Measurements from ENCODE around the gene MIPEP. TPM values are rescaled to one million over a fixed set of nuclear protein-coding genes. Genes with fewer than 3 reads are reported as not detected.

The MIPEP gene
- total RNA-seq (13.2 TPM), polyA plus RNA-seq (22.7 TPM)
- long read RNA-seq, donor 1: 0 reads
- long read RNA-seq, donor 2: 0 reads
- long read RNA-seq, donor 3, transcript MIPEP-203 (2 exons, 543 nt): major isoform, 6 of 13 reads
- long read RNA-seq, donor 3, partial matches to known transcripts: 6 of 13 reads
- long read RNA-seq, donor 3, other reads (novel, unspliced or antisense): 0 of 13 reads
- long read RNA-seq, donor 4, partial matches to known transcripts: 0 of 3 reads
- long read RNA-seq, donor 4, other reads (novel, unspliced or antisense): 0 of 3 reads
- long read RNA-seq, donor 5, transcript MIPEP-203 (2 exons, 543 nt): minor isoform, 6 of 19 reads
- long read RNA-seq, donor 5, transcript MIPEP-201 (19 exons, 2,400 nt): major isoform, 7 of 19 reads
- long read RNA-seq, donor 5, partial matches to known transcripts: 6 of 19 reads
- long read RNA-seq, donor 5, other reads (novel, unspliced or antisense): 0 of 19 reads
- long read RNA-seq, donor 6, partial matches to known transcripts: 8 of 11 reads
- long read RNA-seq, donor 6, other reads (novel, unspliced or antisense): 0 of 11 reads
- long read RNA-seq, donor 7, partial matches to known transcripts: 0 of 3 reads
- long read RNA-seq, donor 7, other reads (novel, unspliced or antisense): 0 of 3 reads
- long read RNA-seq, donor 8, partial matches to known transcripts: 0 of 1 reads
- long read RNA-seq, donor 8, other reads (novel, unspliced or antisense): 0 of 1 reads
- long read RNA-seq, donor 9, partial matches to known transcripts: 0 of 4 reads
- long read RNA-seq, donor 9, other reads (novel, unspliced or antisense): 0 of 4 reads
- long read RNA-seq, donor 10, partial matches to known transcripts: 0 of 1 reads
- long read RNA-seq, donor 10, other reads (novel, unspliced or antisense): 0 of 1 reads

DNA sequence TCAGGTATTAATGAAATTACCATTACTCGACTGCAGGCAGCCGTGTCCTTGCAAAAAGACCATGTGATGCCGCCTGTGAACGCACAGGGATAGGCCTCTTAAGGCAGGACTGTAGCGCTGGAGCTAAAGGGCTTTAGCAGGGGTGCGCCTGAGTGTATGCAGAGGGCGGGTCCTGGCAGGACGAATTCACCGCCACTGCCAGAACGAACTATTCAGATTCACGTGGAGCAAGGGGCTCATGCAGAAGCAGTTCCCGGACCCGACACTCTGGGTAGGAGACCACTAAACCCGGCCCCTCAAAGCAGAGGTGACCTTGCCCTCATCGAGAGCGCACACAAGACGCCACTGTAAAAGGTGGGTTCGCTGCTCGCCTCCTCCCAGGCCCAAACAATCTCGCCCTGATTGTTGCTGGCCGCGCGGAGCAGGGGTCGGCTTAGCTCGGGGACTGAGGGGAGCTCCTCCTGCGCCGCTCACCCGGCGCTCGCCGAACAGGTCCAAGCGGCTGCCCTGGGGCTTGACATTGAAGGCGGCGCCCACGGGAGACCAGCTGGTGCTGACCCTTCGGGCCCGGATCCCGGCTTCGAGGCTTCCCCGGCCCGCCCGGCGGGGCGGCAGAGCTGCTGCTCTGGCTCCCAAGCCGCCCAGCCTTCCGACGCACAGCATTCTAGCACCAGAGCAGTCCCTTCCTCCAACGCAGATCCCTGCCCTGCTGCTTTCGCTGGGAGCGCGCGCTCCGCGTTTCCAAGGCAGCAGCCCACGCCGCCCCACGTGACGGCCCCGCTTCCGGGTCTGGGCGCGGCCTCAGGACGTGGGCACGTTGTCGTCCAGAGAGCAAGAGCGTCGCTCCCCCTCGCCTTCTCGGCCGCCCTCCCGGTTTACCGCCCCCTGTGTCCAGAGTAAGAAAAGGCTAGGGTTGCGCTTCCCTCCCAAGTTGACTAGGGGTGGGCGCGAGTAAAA is at the start of gene MIPEP:
Gene MIPEP (minus strand): TSS at position 743 of the 957 bp plus-strand sequence. CDS start 80 bp downstream, at position 663.
- peak; percentile 65 to 95 (median 87) for DNase-seq (ENCODE audit: low read depth in 6 of 9, low spot score in 9 of 9)
- Histone ChIP-seq H3K27me3 (ENCODE audit: control insufficient read depth in 2 of 2, insufficient read depth in 1 of 2, low read length in 1 of 2) (no peaks in the 10 kb centered on the region), H3K9me3 (ENCODE audit: control insufficient read depth in 2 of 2, insufficient read depth in 1 of 2, low read length in 1 of 2) (no peaks in the 10 kb centered on the region), H3K4me1 (ENCODE audit: control insufficient read depth in 2 of 2, insufficient read depth in 2 of 2, low read length in 2 of 2) (peaks cover 0 to 4% of the 10 kb centered on the region in 2 donors), H3K36me3 (ENCODE audit: control insufficient read depth in 2 of 2, insufficient read depth in 2 of 2, low read length in 1 of 2) (peaks cover 3 to 5% of the 10 kb centered on the region in 2 donors), H3K4me3 (ENCODE audit: low read length in 2 of 2) (peak within 1 kb of the TSS; percentile 80 to 88), H3K27ac (ENCODE audit: low read depth in 1 of 2, low read length in 1 of 2) (peak within 1 kb of the TSS; percentile 62 to 77)
- under 1% methylated on average over 75 of the region's 75 CpGs for WGBS

- H3K27ac ChIP-seq (ENCODE audit: low read depth in 1 of 2, low read length in 1 of 2): no peak overlapping the region
- no peak for DNase-seq (ENCODE audit: low read depth in 6 of 9, low spot score in 9 of 9)
- H3K36me3 ChIP-seq (ENCODE audit: control insufficient read depth in 2 of 2, insufficient read depth in 2 of 2, low read length in 1 of 2): no peaks in the 10 kb centered on the region
- H3K4me1 ChIP-seq (ENCODE audit: control insufficient read depth in 2 of 2, insufficient read depth in 2 of 2, low read length in 2 of 2): no peaks in the 10 kb centered on the region
- no peaks in the 10 kb centered on the region for H3K27me3 ChIP-seq (ENCODE audit: control insufficient read depth in 2 of 2, insufficient read depth in 1 of 2, low read length in 1 of 2)
- 94% methylated on average over 2 of the region's 2 CpGs for WGBS
- no peak overlapping the region for H3K4me3 ChIP-seq (ENCODE audit: low read length in 2 of 2)
- H3K9me3 ChIP-seq (ENCODE audit: control insufficient read depth in 2 of 2, insufficient read depth in 1 of 2, low read length in 1 of 2): no peaks in the 10 kb centered on the region
These were observed 45.3 kb upstream of the MIPEP start for GRCh38 chr13:23934520-23934919.

- H3K27ac ChIP-seq (ENCODE audit: low read depth in 1 of 2, low read length in 1 of 2): no peak overlapping the region
- DNase-seq (ENCODE audit: low read depth in 6 of 9, low spot score in 9 of 9): no peak
- WGBS: 93% methylated on average over 2 of the region's 2 CpGs
- H3K27me3 ChIP-seq (ENCODE audit: control insufficient read depth in 2 of 2, insufficient read depth in 1 of 2, low read length in 1 of 2): no peaks in the 10 kb centered on the region
- H3K9me3 ChIP-seq (ENCODE audit: control insufficient read depth in 2 of 2, insufficient read depth in 1 of 2, low read length in 1 of 2): no peaks in the 10 kb centered on the region
- H3K36me3 ChIP-seq (ENCODE audit: control insufficient read depth in 2 of 2, insufficient read depth in 2 of 2, low read length in 1 of 2): no peaks in the 10 kb centered on the region
- H3K4me1 ChIP-seq (ENCODE audit: control insufficient read depth in 2 of 2, insufficient read depth in 2 of 2, low read length in 2 of 2): no peaks in the 10 kb centered on the region
- H3K4me3 ChIP-seq (ENCODE audit: low read length in 2 of 2): no peak overlapping the region
These were observed 39.8 kb upstream of the MIPEP start for GRCh38 chr13:23928985-23929384.

DNA sequence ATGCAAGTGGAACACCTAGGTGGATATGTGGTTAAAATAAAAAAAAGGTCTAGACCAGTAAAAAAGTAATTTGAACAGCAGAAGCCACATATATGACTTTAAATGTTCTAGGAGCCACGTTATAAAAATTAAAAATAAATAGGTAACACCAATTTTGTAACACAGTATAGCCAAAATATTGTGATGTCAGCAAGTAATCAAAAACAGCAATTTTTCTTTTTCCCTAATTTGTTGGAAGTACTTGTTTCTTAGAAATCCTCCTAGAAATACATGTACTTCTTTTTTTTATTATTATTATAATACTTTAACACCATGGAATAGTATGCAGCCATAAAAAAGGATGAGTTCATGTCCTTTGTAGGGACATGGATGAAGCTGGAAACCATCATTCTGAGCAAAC is 33.8 kb upstream of the MIPEP start:
- DNase-seq (ENCODE audit: low read depth in 6 of 9, low spot score in 9 of 9): no peak
- Histone ChIP-seq H3K27ac (ENCODE audit: low read depth in 1 of 2, low read length in 1 of 2) (no peak overlapping the region), H3K9me3 (ENCODE audit: control insufficient read depth in 2 of 2, insufficient read depth in 1 of 2, low read length in 1 of 2) (no peaks in the 10 kb centered on the region), H3K4me1 (ENCODE audit: control insufficient read depth in 2 of 2, insufficient read depth in 2 of 2, low read length in 2 of 2) (no peaks in the 10 kb centered on the region), H3K4me3 (ENCODE audit: low read length in 2 of 2) (no peak overlapping the region), H3K27me3 (ENCODE audit: control insufficient read depth in 2 of 2, insufficient read depth in 1 of 2, low read length in 1 of 2) (no peaks in the 10 kb centered on the region), H3K36me3 (ENCODE audit: control insufficient read depth in 2 of 2, insufficient read depth in 2 of 2, low read length in 1 of 2) (no peaks in the 10 kb centered on the region)
- WGBS: 70% methylated on average over 1 of the region's 1 CpG

GRCh38 chr13:23922005-23922932 is 33.1 kb upstream of the MIPEP start:
- 81% methylated on average over 5 of the region's 5 CpGs for WGBS
- H3K4me1 ChIP-seq (ENCODE audit: control insufficient read depth in 2 of 2, insufficient read depth in 2 of 2, low read length in 2 of 2): no peaks in the 10 kb centered on the region
- no peak overlapping the region for H3K4me3 ChIP-seq (ENCODE audit: low read length in 2 of 2)
- H3K27ac ChIP-seq (ENCODE audit: low read depth in 1 of 2, low read length in 1 of 2): no peak overlapping the region
- no peak for DNase-seq (ENCODE audit: low read depth in 6 of 9, low spot score in 9 of 9)
- H3K9me3 ChIP-seq (ENCODE audit: control insufficient read depth in 2 of 2, insufficient read depth in 1 of 2, low read length in 1 of 2): no peaks in the 10 kb centered on the region
- H3K27me3 ChIP-seq (ENCODE audit: control insufficient read depth in 2 of 2, insufficient read depth in 1 of 2, low read length in 1 of 2): no peaks in the 10 kb centered on the region
- H3K36me3 ChIP-seq (ENCODE audit: control insufficient read depth in 2 of 2, insufficient read depth in 2 of 2, low read length in 1 of 2): no peaks in the 10 kb centered on the region

DNA sequence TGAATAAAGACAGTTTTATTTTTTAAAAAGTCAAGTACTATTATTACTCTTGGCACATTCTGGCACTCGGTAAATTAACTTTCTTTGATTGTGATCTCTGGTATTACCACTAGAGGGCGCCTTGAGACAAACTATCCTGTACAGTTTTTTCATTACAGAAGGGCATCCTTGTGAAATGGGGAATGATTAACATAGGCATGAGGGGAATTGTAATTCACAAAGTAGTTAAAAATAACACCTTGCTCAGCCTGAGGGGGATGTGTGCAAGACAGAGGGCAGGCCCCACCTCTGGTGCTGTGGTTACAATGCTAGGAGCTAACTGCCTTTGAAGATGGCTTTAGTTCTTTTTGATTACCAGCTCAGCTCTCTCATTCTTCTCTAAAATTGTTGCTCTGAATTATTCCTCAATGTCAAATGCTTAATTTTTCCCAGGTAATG is 32.3 kb upstream of the MIPEP start:
- peak in 5 of 9 donors; percentile 3 to 57 (median 23) for DNase-seq (ENCODE audit: low read depth in 6 of 9, low spot score in 9 of 9)
- 38% methylated on average over 2 of the region's 2 CpGs for WGBS

GRCh38 chr13:23919006-23919405 is 29.8 kb upstream of the MIPEP start:
- 98% methylated on average over 1 of the region's 1 CpG for WGBS
- no peaks in the 10 kb centered on the region for H3K27me3 ChIP-seq (ENCODE audit: control insufficient read depth in 2 of 2, insufficient read depth in 1 of 2, low read length in 1 of 2)
- no peak for DNase-seq (ENCODE audit: low read depth in 6 of 9, low spot score in 9 of 9)
- no peak overlapping the region for H3K4me3 ChIP-seq (ENCODE audit: low read length in 2 of 2)
- H3K4me1 ChIP-seq (ENCODE audit: control insufficient read depth in 2 of 2, insufficient read depth in 2 of 2, low read length in 2 of 2): no peaks in the 10 kb centered on the region
- no peak overlapping the region for H3K27ac ChIP-seq (ENCODE audit: low read depth in 1 of 2, low read length in 1 of 2)
- H3K36me3 ChIP-seq (ENCODE audit: control insufficient read depth in 2 of 2, insufficient read depth in 2 of 2, low read length in 1 of 2): no peaks in the 10 kb centered on the region
- H3K9me3 ChIP-seq (ENCODE audit: control insufficient read depth in 2 of 2, insufficient read depth in 1 of 2, low read length in 1 of 2): no peaks in the 10 kb centered on the region

More for the DNA sequence above, 32.3 kb upstream of the MIPEP start:
- H3K36me3 ChIP-seq (ENCODE audit: control insufficient read depth in 2 of 2, insufficient read depth in 2 of 2, low read length in 1 of 2): no peaks in the 10 kb centered on the region
- no peaks in the 10 kb centered on the region for H3K4me1 ChIP-seq (ENCODE audit: control insufficient read depth in 2 of 2, insufficient read depth in 2 of 2, low read length in 2 of 2)
- no peaks in the 10 kb centered on the region for H3K27me3 ChIP-seq (ENCODE audit: control insufficient read depth in 2 of 2, insufficient read depth in 1 of 2, low read length in 1 of 2)
- no peak overlapping the region for H3K4me3 ChIP-seq (ENCODE audit: low read length in 2 of 2)
- H3K27ac ChIP-seq (ENCODE audit: low read depth in 1 of 2, low read length in 1 of 2): no peak overlapping the region
- no peaks in the 10 kb centered on the region for H3K9me3 ChIP-seq (ENCODE audit: control insufficient read depth in 2 of 2, insufficient read depth in 1 of 2, low read length in 1 of 2)

- no peaks in the 10 kb centered on the region for H3K27me3 ChIP-seq (ENCODE audit: control insufficient read depth in 2 of 2, insufficient read depth in 1 of 2, low read length in 1 of 2)
- H3K4me1 ChIP-seq (ENCODE audit: control insufficient read depth in 2 of 2, insufficient read depth in 2 of 2, low read length in 2 of 2): no peaks in the 10 kb centered on the region
- no peaks in the 10 kb centered on the region for H3K9me3 ChIP-seq (ENCODE audit: control insufficient read depth in 2 of 2, insufficient read depth in 1 of 2, low read length in 1 of 2)
- no peak for DNase-seq (ENCODE audit: low read depth in 6 of 9, low spot score in 9 of 9)
- no peak overlapping the region for H3K27ac ChIP-seq (ENCODE audit: low read depth in 1 of 2, low read length in 1 of 2)
- 90% methylated on average over 2 of the region's 2 CpGs for WGBS
- H3K36me3 ChIP-seq (ENCODE audit: control insufficient read depth in 2 of 2, insufficient read depth in 2 of 2, low read length in 1 of 2): no peaks in the 10 kb centered on the region
- no peak overlapping the region for H3K4me3 ChIP-seq (ENCODE audit: low read length in 2 of 2)
These were observed 29.0 kb upstream of the MIPEP start for GRCh38 chr13:23918208-23918607.
